HL-60 (cell line): ENCODE measurements around the gene METTL23.

Experiments used
- DNase-seq, 2 experiments: peaks; one replicate each; pipeline ENCODE4 v3.0.0-alpha.2; 2010 to 2020; ENCODE audit warnings: low read depth in 1 of 2, low spot score in 1 of 2
- H3K27ac ChIP-seq: fragments of 250-450 bp; sonication (Bioruptor Pico); replicated peaks from 2 replicates; pipeline ENCODE4 v1.5.1; 2020; ENCODE audit warnings: mild to moderate bottlenecking, moderate library complexity
- H3K27me3 ChIP-seq: fragments of 250-450 bp; sonication (Bioruptor Pico); 2 replicates; pipeline ENCODE4 v1.5.1; 2021; ENCODE audit warnings: mild to moderate bottlenecking, moderate library complexity; ENCODE audit not compliant: insufficient read depth, poor library complexity, severe bottlenecking
- H3K4me3 ChIP-seq: replicated peaks from 2 replicates; pipeline ENCODE4 v1.5.1; 2011; ENCODE audit warnings: mild to moderate bottlenecking, control low read depth, low read length; ENCODE audit not compliant: insufficient read depth
- CTCF ChIP-seq: IDR thresholded peaks from one replicate; pipeline ENCODE4 v1.5.1; 2011; ENCODE audit warnings: low read length, control low read depth, inconsistent platforms; ENCODE audit not compliant: insufficient read depth
- GABPA ChIP-seq: IDR thresholded peaks from 2 replicates; pipeline ENCODE4 v1.6.1; 2012; ENCODE audit warnings: low read depth
- POLR2AphosphoS5 ChIP-seq: IDR thresholded peaks from 2 replicates; pipeline ENCODE4 v1.6.1; 2012; ENCODE audit warnings: low read depth
- SPI1 ChIP-seq: IDR thresholded peaks from 2 replicates; pipeline ENCODE4 v1.6.1; 2012; ENCODE audit warnings: low read depth, mild to moderate bottlenecking, borderline replicate concordance
- TF ChIP-seq, protein P1 (sequence below): IDR thresholded peaks from 2 replicates; pipeline ENCODE4 v1.6.1; 2012; ENCODE audit warnings: low read depth; ENCODE audit not compliant: insufficient replicate concordance

The METTL23 gene

DNA sequence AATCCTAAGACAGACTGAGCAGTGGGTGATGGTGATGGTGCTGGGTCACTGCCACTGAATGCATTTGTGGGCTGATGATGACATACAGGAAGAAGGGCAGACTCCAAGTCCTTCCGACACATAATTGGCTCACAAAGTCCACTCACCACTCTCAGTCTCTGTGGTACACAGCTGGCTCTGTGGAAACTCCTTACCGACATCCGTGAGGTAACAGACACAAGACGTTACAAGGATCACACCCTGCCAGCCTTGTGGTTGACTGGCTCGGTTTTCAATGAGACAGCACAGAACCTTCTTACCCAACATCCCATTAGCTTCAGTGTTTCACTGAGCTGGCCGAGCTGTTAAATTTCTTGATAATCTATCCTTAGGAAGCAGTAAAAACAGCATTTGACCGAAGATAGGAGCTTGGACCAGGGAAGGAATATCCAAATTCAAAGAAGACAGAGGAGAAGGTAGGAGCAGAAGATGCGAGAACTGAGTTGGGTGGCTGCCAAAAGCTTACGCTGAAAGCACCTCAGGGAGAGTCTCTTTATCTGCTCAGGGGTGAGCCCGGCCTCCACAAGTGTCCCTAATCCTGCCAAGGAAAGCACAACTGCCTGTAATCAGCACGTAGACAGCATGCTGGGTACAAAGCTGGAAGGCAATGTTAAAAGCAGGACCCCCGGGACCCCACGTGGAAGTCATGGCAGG is 10.3 kb upstream of the METTL23 start:
- peak; percentile 99 for DNase-seq
- no peak overlapping the region for H3K4me3 ChIP-seq
- TF ChIP-seq CTCF (no peak), POLR2AphosphoS5 (peak; percentile 96), GABPA (peak; percentile 34; the same call in 1 of the 2 replicates)
- H3K27me3 ChIP-seq, result no peaks in the 10 kb centered on the region
- H3K27ac ChIP-seq, result peak overlapping the region; percentile 80

DNA sequence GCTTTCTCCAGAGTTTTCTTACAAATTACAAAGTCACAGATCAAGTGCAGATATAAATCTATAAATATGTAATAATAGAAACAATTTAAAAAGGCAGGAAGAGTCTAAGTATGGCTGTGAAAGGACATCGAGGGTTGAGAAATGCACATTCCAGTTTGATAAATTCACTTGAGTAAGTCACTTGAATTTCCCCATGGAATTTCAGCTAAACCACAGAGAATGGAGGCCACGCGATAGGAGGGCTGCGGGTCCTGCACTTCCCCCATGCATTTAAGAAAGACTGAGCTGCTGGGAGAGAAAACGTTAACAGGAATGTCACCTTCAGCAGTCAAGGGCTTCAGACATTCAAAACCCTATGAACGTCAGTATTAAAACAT is 9.8 kb upstream of the METTL23 start:
- peak overlapping the region; percentile 80 for H3K27ac ChIP-seq
- no peak overlapping the region for H3K4me3 ChIP-seq
- TF ChIP-seq CTCF (no peak), POLR2AphosphoS5 (no peak), SPI1 (peak; percentile 9; the same call in 1 of the 2 replicates), GABPA (no peak)
- TF ChIP-seq, protein P1, sequence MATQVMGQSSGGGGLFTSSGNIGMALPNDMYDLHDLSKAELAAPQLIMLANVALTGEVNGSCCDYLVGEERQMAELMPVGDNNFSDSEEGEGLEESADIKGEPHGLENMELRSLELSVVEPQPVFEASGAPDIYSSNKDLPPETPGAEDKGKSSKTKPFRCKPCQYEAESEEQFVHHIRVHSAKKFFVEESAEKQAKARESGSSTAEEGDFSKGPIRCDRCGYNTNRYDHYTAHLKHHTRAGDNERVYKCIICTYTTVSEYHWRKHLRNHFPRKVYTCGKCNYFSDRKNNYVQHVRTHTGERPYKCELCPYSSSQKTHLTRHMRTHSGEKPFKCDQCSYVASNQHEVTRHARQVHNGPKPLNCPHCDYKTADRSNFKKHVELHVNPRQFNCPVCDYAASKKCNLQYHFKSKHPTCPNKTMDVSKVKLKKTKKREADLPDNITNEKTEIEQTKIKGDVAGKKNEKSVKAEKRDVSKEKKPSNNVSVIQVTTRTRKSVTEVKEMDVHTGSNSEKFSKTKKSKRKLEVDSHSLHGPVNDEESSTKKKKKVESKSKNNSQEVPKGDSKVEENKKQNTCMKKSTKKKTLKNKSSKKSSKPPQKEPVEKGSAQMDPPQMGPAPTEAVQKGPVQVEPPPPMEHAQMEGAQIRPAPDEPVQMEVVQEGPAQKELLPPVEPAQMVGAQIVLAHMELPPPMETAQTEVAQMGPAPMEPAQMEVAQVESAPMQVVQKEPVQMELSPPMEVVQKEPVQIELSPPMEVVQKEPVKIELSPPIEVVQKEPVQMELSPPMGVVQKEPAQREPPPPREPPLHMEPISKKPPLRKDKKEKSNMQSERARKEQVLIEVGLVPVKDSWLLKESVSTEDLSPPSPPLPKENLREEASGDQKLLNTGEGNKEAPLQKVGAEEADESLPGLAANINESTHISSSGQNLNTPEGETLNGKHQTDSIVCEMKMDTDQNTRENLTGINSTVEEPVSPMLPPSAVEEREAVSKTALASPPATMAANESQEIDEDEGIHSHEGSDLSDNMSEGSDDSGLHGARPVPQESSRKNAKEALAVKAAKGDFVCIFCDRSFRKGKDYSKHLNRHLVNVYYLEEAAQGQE, result no peak
- DNase-seq, result no peak
- no peaks in the 10 kb centered on the region for H3K27me3 ChIP-seq

DNA sequence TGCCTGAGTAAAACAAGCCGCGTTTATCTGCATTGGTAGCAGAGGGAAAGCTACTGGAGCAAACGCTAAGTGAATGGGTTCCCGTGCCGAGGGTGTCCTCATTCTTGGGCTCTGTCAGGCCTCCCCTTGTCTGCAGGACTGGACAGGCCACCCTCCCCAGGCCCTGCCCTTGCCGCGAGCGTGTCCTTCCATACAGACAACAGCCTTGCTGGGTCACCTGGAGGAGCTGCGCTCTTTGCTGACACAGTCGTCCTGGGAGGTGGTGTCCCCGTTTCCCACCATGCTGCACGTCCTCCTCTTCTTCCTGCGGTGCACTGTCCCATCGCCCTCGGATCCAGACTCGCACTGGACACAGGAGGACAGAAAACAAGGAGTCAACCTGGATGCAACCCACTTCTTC is 8.1 kb upstream of the METTL23 start:
- no peak for TF ChIP-seq SPI1
- no peak for TF ChIP-seq CTCF
- TF ChIP-seq, protein P1, result no peak
- no peak for TF ChIP-seq GABPA
- TF ChIP-seq POLR2AphosphoS5, result no peak
- no peak for DNase-seq
- Histone ChIP-seq H3K4me3 (no peak overlapping the region), H3K27me3 (no peaks in the 10 kb centered on the region), H3K27ac (no peak overlapping the region)

- H3K4me3 ChIP-seq, result no peak overlapping the region
- H3K27me3 ChIP-seq, result no peaks in the 10 kb centered on the region
- no peak for DNase-seq
- H3K27ac ChIP-seq, result no peak overlapping the region
- no peak for TF ChIP-seq CTCF
- no peak for TF ChIP-seq SPI1
- no peak for TF ChIP-seq GABPA
- TF ChIP-seq, protein P1, result no peak
- TF ChIP-seq POLR2AphosphoS5, result no peak
Measured at GRCh38 chr17:76720211-76720610, 6.4 kb upstream of the METTL23 start.
